HepG2 (cell line): ENCODE measurements around the gene GRB7. TPM values are rescaled to one million over a fixed set of nuclear protein-coding genes. Genes with fewer than 3 reads are reported as not detected.

Experiments used
- ATAC-seq: fragments of 200-7000 bp; cut with Tn5 transposase; 3 replicates; pipeline ENCODE4 v1.9.1; 2020; ENCODE audit warnings: mild to moderate bottlenecking, moderate library complexity
- BruUV-seq: library from RNA; stranded (reverse); fragments of 400-500 nt; replicated peaks from 2 replicates; lab custom pipeline; 2021; lab: Mats Ljungman, UMichigan
- CTCF ChIA-PET: fragments of 300-600 bp; formaldehyde crosslinking; extraction: SDS; loops from one replicate; lab custom pipeline; 2021; ENCODE audit warnings: low total read pairs, inconsistent platforms, low intra/inter-chr PET ratio; lab: Yijun Ruan, JAX
- POLR2A ChIA-PET: fragments of 350-600 bp; sonication (Branson Sonifier 250); formaldehyde crosslinking; loops from one replicate; lab custom pipeline; 2020; ENCODE audit warnings: antibody characterized with exemption, inconsistent platforms; lab: Yijun Ruan, JAX
- DNase-seq: peaks from one replicate; pipeline ENCODE4 v3.0.0-alpha.2; 2015; ENCODE audit warnings: low spot score
- FAIRE-seq: peaks from 3 replicates; lab custom pipeline; 2011; peaks lifted over from hg19 to GRCh38; lab: Jason Lieb, UNC
- H2AFZ ChIP-seq: one replicate; pipeline ENCODE4 v1.6.1; 2011; ENCODE audit warnings: low read length, inconsistent platforms
- H3K27ac ChIP-seq: fragments of 300-600 bp; 3 replicates; pipeline ENCODE4 v1.8.0; 2011; ENCODE audit warnings: mixed run types, mild to moderate bottlenecking, mixed read lengths, low read length, inconsistent platforms; ENCODE audit not compliant: insufficient read depth; ENCODE audit errors: extremely low read length
- H3K27me3 ChIP-seq, 2 experiments: fragments of 200-600 bp in 1 of 2; 2 replicates in 1 of 2; 3 replicates in 1 of 2; pipeline versions ENCODE4 v1.6.0 to v1.8.0; 2011; ENCODE audit warnings: low read length in 2 of 2, mild to moderate bottlenecking in 2 of 2, moderate library complexity in 2 of 2, inconsistent platforms in 1 of 2; ENCODE audit not compliant: insufficient read depth in 2 of 2, control insufficient read depth in 1 of 2
- H3K36me3 ChIP-seq, 2 experiments: fragments of 200-600 bp in 1 of 2; replicated peaks in 1 of 2; 2 replicates in 1 of 2; 3 replicates in 1 of 2; pipeline versions ENCODE4 v1.5.1 to v1.8.0; 2011; ENCODE audit warnings: low read length in 2 of 2, inconsistent platforms in 1 of 2; ENCODE audit not compliant: insufficient read depth in 2 of 2, control insufficient read depth in 1 of 2
- H3K4me1 ChIP-seq: 2 replicates; pipeline ENCODE4 v1.5.1; 2012; ENCODE audit warnings: low read length, inconsistent platforms; ENCODE audit not compliant: insufficient read depth
- H3K4me2 ChIP-seq: 2 replicates; pipeline ENCODE4 v1.6.0; 2011; ENCODE audit warnings: low read depth, low read length, inconsistent platforms
- H3K4me3 ChIP-seq, 3 experiments: fragments of 200-600 bp in 1 of 3; sonication (generic), shearing (Covaris generic) in 1 of 3; replicated peaks in 1 of 3; 2 replicates each; pipeline ENCODE4 v1.5.1; 2011 to 2016; ENCODE audit warnings: low read length in 3 of 3, inconsistent platforms in 2 of 3, low read depth in 2 of 3, mild to moderate bottlenecking in 2 of 3, control low read depth in 1 of 3, mixed read lengths in 1 of 3; ENCODE audit not compliant: insufficient read depth in 1 of 3
- H3K79me2 ChIP-seq: one replicate; pipeline ENCODE4 v1.6.1; 2011; ENCODE audit warnings: low read length, inconsistent platforms; ENCODE audit not compliant: insufficient read depth
- H3K9ac ChIP-seq: 2 replicates; pipeline ENCODE4 v1.6.0; 2011; ENCODE audit warnings: mild to moderate bottlenecking, low read depth, low read length, inconsistent platforms; ENCODE audit not compliant: insufficient read depth
- H3K9me3 ChIP-seq: 2 replicates; pipeline ENCODE4 v1.5.1; 2012; ENCODE audit warnings: mild to moderate bottlenecking, low read length
- H4K20me1 ChIP-seq: 2 replicates; pipeline ENCODE4 v1.6.0; 2011; ENCODE audit warnings: inconsistent platforms, mild to moderate bottlenecking, low read length, moderate library complexity; ENCODE audit not compliant: insufficient read depth
- AGO1 ChIP-seq: fragments of 200-400 bp; formaldehyde crosslinking; IDR thresholded peaks from 2 replicates; pipeline ENCODE4 v1.6.1; 2017; ENCODE audit warnings: mild to moderate bottlenecking, low read depth, low read length, moderate library complexity; ENCODE audit not compliant: poor library complexity, severe bottlenecking
- HNRNPUL1 ChIP-seq: fragments of 200-400 bp; formaldehyde crosslinking; IDR thresholded peaks from 2 replicates; pipeline ENCODE4 v1.6.1; 2017; ENCODE audit warnings: low read depth, mild to moderate bottlenecking, low read length, moderate library complexity
- NR2C2 ChIP-seq: sonication (generic); formaldehyde crosslinking; IDR thresholded peaks from 2 replicates; pipeline ENCODE4 v1.4.0; 2020; ENCODE audit warnings: missing genetic modification reagents, mild to moderate bottlenecking, moderate library complexity, borderline replicate concordance
- NR2F2 ChIP-seq: IDR thresholded peaks from 2 replicates; pipeline ENCODE4 v1.6.1; 2012; ENCODE audit warnings: low read depth, inconsistent platforms, borderline replicate concordance
- PAF1 ChIP-seq: IDR thresholded peaks from 2 replicates; pipeline ENCODE4 v1.6.1; 2016; ENCODE audit warnings: missing genetic modification reagents, missing compliant biosample characterization
- PLSCR1 ChIP-seq: sonication (generic); formaldehyde crosslinking; IDR thresholded peaks from 2 replicates; pipeline ENCODE4 v1.5.0; 2020; ENCODE audit warnings: missing genetic modification reagents, mild to moderate bottlenecking, borderline replicate concordance
- REXO4 ChIP-seq: sonication (generic); formaldehyde crosslinking; IDR thresholded peaks from 2 replicates; pipeline ENCODE4 v1.8.0; 2022; ENCODE audit warnings: missing genetic modification reagents, mild to moderate bottlenecking, borderline replicate concordance
- SMAD3 ChIP-seq: sonication (generic); formaldehyde crosslinking; IDR thresholded peaks from 2 replicates; pipeline ENCODE4 v1.4.0; 2020; ENCODE audit warnings: missing genetic modification reagents
- SMARCC2 ChIP-seq: fragments of 450-650 bp; IDR thresholded peaks from 2 replicates; pipeline ENCODE4 v1.6.1; 2017; ENCODE audit warnings: antibody characterized with exemption, mild to moderate bottlenecking
- ZFP36L2 ChIP-seq: sonication (generic); formaldehyde crosslinking; IDR thresholded peaks from 2 replicates; pipeline ENCODE4 v1.4.0; 2020; ENCODE audit warnings: missing genetic modification reagents
- ZNF761 ChIP-seq: sonication (generic); formaldehyde crosslinking; conservative IDR thresholded peaks from 2 replicates; pipeline ENCODE4 v1.4.0; 2020; ENCODE audit warnings: mild to moderate bottlenecking, missing genetic modification reagents
- ZNF777 ChIP-seq: sonication (generic); formaldehyde crosslinking; IDR thresholded peaks from 2 replicates; pipeline ENCODE4 v1.4.0; 2020; ENCODE audit warnings: missing genetic modification reagents
- ZZZ3 ChIP-seq: sonication (generic); formaldehyde crosslinking; IDR thresholded peaks from 2 replicates; pipeline ENCODE4 v1.4.0; 2020; ENCODE audit warnings: missing genetic modification reagents, mild to moderate bottlenecking, borderline replicate concordance
- WGBS: methylation state at CpG from one replicate; pipeline ENCODE4 v1.1.6; 2017; ENCODE audit warnings: low lambda C conversion rate; 5-methylcytosine and 5-hydroxymethylcytosine counted together
- in situ Hi-C: cut with HindIII; loops from 2 replicates; pipeline ENCODE4 v1.10.0; 2017; ENCODE audit warnings: low pct_unique_long_range_greater_than_20kb; ENCODE audit not compliant: extremely low pct_ligation_motif_present
- intact Hi-C: fragments of 100-400 bp; cut with micrococcal nuclease; formaldehyde crosslinking; loops from one replicate; pipeline ENCODE4 v1.10.0; 2022; ENCODE audit not compliant: unreplicated experiment
- polyA plus RNA-seq, 8 experiments: library from polyadenylated mRNA; depleted of rRNA in 3 of 8; stranded (reverse) in 7 of 8; unstranded in 1 of 8; fragments of >200 nt; fragmentation: Illumina TruSeq in 4 of 8; extraction: Trizol in 4 of 8; gene quantifications; 2 replicates each; pipeline versions ENCODE4 v1.2.1 to v1.2.3, GENCODE V29; 2011 to 2016; ENCODE audit warnings: low read depth in 4 of 8, missing spikeins in 1 of 8, mixed read lengths in 1 of 8; ENCODE audit not compliant: insufficient read depth in 1 of 8
- total RNA-seq, 5 experiments: library from RNA; depleted of rRNA; stranded (reverse); fragments of >200 nt; fragmentation: Illumina TruSeq; extraction: Trizol; gene quantifications; 2 replicates each; pipeline ENCODE4 v1.2.3, GENCODE V29; 2016; ENCODE audit warnings: low read depth in 1 of 5
- TF ChIP-seq, protein P1 (sequence below): sonication (generic); formaldehyde crosslinking; IDR thresholded peaks from 2 replicates; pipeline ENCODE4; 2020; ENCODE audit warnings: missing genetic modification reagents, mild to moderate bottlenecking, borderline replicate concordance
- TF ChIP-seq, protein P2 (sequence below): IDR thresholded peaks from 2 replicates; pipeline ENCODE4 v1.6.1; 2016; ENCODE audit warnings: missing biosample characterization, missing genetic modification reagents, low read depth

The GRB7 gene
- total and polyA plus RNA-seq, 2 of the 13 experiments (the other 11 are each of a cell fraction or from before 2014, with no cell fraction given), result 60.2 to 77.7 TPM

- no peak for TF ChIP-seq SMAD3 (CRISPR knock-in tag)
- TF ChIP-seq PLSCR1 (CRISPR knock-in tag), result no peak
Observed at GRCh38 chr17:39753514-39754160, 15.9 kb downstream of the GRB7 start (continued).

GRCh38 chr17:39754161-39754957 is 16.6 kb downstream of the GRB7 start:
- ATAC-seq (peak; percentile 81), DNase-seq (peak; percentile 87), FAIRE-seq (no peak)
- intact Hi-C loops (loop anchor here (1.0 to 5.0 kb wide), 3 partner anchors 24 to 132 kb away; partner anchors contain the start of gene MIEN1), in situ Hi-C loops (loop anchor here (5.0 kb wide), 2 partner anchors 82 to 132 kb away; no protein-coding TSS in a partner anchor)
- Histone ChIP-seq H2AFZ (no peak overlapping the region), H3K27me3 (peaks cover 6 to 43% of the 10 kb centered on the region in 2 experiments), H3K4me3 (peak overlapping the region; percentile 63 to 80 (median 73)), H3K36me3 (no peaks in the 10 kb centered on the region), H3K27ac (peak overlapping the region; percentile 29), H3K79me2 (no peaks in the 10 kb centered on the region), H3K4me1 (peaks cover 80% of the 10 kb centered on the region), H3K4me2 (peak overlapping the region; percentile 91), H4K20me1 (no peaks in the 10 kb centered on the region), H3K9me3 (no peaks in the 10 kb centered on the region), H3K9ac (peak overlapping the region; percentile 69)
- WGBS, result 0% methylated on average over 43 of the region's 91 CpGs
- BruUV-seq, result no TSS peak
- ChIA-PET POLR2A (interaction anchor here (0.7 to 5.3 kb wide), 12 partner anchors 15 to 220 kb away, joined by 3 to 52 read pairs (median 4); partner anchors contain the start of genes ERBB2 and MIEN1), CTCF (interaction anchor here (0.8 to 4.0 kb wide), 12 partner anchors 14 to 207 kb away, joined by 3 to 57 read pairs (median 6); partner anchors contain the start of genes MIEN1, PNMT and STARD3)
- TF ChIP-seq SMARCC2 (no peak), ZFP36L2 (CRISPR knock-in tag) (0 out of 2 replicates have a peak, but pooled peaks have one; percentile 68), REXO4 (CRISPR knock-in tag) (no peak), ZNF777 (CRISPR knock-in tag) (peak; percentile 98; the same call in 1 of the 2 replicates), AGO1 (peak; percentile 12), ZZZ3 (CRISPR knock-in tag) (peak; percentile 66; the same call in 1 of the 2 replicates), NR2C2 (CRISPR knock-in tag) (peak; percentile 88), PAF1 (no peak), HNRNPUL1 (no peak), NR2F2 (no peak), ZNF761 (peak; percentile 98)
- TF ChIP-seq, protein P1, sequence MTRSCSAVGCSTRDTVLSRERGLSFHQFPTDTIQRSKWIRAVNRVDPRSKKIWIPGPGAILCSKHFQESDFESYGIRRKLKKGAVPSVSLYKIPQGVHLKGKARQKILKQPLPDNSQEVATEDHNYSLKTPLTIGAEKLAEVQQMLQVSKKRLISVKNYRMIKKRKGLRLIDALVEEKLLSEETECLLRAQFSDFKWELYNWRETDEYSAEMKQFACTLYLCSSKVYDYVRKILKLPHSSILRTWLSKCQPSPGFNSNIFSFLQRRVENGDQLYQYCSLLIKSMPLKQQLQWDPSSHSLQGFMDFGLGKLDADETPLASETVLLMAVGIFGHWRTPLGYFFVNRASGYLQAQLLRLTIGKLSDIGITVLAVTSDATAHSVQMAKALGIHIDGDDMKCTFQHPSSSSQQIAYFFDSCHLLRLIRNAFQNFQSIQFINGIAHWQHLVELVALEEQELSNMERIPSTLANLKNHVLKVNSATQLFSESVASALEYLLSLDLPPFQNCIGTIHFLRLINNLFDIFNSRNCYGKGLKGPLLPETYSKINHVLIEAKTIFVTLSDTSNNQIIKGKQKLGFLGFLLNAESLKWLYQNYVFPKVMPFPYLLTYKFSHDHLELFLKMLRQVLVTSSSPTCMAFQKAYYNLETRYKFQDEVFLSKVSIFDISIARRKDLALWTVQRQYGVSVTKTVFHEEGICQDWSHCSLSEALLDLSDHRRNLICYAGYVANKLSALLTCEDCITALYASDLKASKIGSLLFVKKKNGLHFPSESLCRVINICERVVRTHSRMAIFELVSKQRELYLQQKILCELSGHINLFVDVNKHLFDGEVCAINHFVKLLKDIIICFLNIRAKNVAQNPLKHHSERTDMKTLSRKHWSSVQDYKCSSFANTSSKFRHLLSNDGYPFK, result 0 out of 2 replicates have a peak, but pooled peaks have one; percentile 73
- TF ChIP-seq, protein P2, sequence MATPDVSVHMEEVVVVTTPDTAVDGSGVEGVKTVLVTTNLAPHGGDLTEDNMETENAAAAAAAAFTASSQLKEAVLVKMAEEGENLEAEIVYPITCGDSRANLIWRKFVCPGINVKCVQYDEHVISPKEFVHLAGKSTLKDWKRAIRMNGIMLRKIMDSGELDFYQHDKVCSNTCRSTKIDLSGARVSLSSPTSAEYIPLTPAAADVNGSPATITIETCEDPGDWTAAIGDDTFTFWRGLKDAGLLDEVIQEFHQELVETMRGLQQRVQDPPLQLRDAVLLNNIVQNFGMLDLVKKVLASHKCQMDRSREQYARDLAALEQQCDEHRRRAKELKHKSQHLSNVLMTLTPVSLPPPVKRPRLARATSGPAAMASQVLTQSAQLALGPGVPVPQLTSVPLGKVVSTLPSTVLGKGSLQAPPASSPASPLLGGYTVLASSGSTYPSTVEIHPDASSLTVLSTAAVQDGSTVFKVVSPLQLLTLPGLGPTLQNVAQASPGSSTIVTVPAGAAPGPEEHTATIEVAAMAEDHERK, result no peak
